Measurements from ENCODE around the gene NELL1.

DNA sequence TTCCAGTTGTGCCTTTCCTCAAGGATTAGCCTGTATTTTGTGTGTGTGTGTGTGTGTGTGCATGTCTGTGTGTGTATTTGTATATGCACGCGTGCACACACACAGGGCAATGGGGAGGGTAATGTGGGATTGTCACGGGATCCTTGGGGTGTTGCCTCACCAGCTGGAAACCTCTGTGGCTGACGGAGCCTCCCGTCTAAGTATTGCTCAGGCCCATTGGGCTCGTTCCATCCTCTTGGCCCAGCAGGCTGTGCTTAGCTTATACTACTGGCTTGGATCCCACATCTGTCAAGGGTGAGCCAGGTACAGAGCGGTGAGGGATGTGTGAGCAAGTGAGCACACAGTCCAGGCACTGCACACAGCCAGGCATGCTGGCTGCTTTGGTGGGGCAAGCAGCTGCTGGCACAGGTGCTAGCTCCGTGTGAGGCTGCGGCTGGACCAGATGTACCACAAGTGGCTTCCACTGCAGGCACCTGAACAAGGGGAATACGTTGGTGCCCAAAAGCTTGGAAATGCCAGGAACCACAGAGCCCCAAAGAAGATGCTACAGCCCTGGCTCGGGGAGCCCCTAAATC, 462.8 kb downstream of the NELL1 start:
- TF ChIP-seq CSDC2 (CRISPR knock-in tag; IDR thresholded peaks at IDR 0.05) = no peak
- no peak for TF ChIP-seq TSHZ2 (CRISPR knock-in tag; IDR thresholded peaks at IDR 0.05)
- TF ChIP-seq GLIS3 (CRISPR knock-in tag; IDR thresholded peaks at IDR 0.05) = no peak
- no peak for TF ChIP-seq ISL1 (CRISPR knock-in tag; IDR thresholded peaks at IDR 0.05)
- TF ChIP-seq ZNF8 (CRISPR knock-in tag; IDR thresholded peaks at IDR 0.05) = no peak
- no peak for TF ChIP-seq POU6F1 (CRISPR knock-in tag; IDR thresholded peaks at IDR 0.05; ENCODE audit: borderline replicate concordance, low read depth)
- no peak for TF ChIP-seq ARNTL (CRISPR knock-in tag; IDR thresholded peaks at IDR 0.05; ENCODE audit: borderline replicate concordance, low read depth)
- no peak for TF ChIP-seq RARB (CRISPR knock-in tag; IDR thresholded peaks at IDR 0.05)
- no peak for TF ChIP-seq ZNF70 (CRISPR knock-in tag; IDR thresholded peaks at IDR 0.05)
- TF ChIP-seq CREB5 (CRISPR knock-in tag; IDR thresholded peaks at IDR 0.05; ENCODE audit: low read depth) = no peak

Measured in SK-N-SH treated with all-trans-retinoic acid at 6 μM for 48 hours (cell line).